NCI-H748 (cell line): ENCODE measurements around the gene PMM2.

Source experiments
- DNase-seq: peaks from one replicate; lab custom pipeline; 2025; ENCODE audit not compliant: unreplicated experiment; lab: John Stamatoyannopoulos, UW

Gene PMM2

DNA sequence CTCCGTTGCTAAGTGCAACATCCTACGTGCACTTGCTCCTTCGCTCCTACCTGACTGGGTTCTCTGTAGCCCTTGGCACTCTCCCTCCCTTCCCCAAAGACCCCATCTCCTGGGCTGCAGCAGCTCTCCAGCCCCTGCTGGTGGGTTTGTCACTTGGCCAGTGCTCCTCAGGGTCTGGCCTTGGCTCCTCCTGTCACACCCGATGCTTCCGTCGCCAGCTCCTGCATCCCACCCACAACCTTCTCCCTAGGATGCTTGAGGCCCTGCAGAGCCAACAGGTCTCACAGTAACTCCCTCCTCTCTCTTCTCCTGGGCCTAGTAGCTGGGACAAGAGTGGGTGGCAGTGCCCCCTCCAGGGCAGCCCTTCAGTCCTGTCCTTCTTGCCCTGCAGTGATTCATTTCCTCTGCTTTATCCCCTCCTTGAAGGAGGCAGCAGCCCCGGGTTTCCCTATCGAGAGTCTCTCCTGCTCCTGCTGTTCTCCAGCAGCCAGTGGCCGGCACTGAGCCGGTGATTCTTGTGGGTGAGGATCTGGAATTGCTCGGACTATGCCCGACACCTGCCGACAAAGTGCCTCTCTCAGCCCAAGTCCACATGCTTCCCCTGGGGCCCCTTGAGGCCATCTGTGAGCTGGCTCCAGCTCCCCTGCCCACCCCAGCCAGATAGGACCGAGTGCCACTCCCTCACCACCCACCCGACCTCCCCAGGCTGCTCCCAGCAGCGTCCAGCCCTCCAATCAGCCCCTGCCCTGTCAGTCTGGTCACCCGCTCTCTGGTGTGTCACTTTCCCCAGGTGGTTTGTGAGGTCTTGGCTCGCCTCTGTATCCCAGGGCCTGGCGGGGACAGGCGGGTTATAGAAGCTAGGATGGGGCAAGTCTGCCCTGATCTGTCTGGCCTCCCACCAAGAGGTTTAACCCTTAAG is 88.3 kb downstream of the PMM2 start:
- no peak for DNase-seq

- no peak for DNase-seq
Observed at GRCh38 chr16:8886593-8887430, 89.2 kb downstream of the PMM2 start.

- no peak for DNase-seq
Observed at GRCh38 chr16:8887431-8887765, 89.8 kb downstream of the PMM2 start.

GRCh38 chr16:8887952-8888560 is 90.4 kb downstream of the PMM2 start:
- DNase-seq, result no peak

DNA sequence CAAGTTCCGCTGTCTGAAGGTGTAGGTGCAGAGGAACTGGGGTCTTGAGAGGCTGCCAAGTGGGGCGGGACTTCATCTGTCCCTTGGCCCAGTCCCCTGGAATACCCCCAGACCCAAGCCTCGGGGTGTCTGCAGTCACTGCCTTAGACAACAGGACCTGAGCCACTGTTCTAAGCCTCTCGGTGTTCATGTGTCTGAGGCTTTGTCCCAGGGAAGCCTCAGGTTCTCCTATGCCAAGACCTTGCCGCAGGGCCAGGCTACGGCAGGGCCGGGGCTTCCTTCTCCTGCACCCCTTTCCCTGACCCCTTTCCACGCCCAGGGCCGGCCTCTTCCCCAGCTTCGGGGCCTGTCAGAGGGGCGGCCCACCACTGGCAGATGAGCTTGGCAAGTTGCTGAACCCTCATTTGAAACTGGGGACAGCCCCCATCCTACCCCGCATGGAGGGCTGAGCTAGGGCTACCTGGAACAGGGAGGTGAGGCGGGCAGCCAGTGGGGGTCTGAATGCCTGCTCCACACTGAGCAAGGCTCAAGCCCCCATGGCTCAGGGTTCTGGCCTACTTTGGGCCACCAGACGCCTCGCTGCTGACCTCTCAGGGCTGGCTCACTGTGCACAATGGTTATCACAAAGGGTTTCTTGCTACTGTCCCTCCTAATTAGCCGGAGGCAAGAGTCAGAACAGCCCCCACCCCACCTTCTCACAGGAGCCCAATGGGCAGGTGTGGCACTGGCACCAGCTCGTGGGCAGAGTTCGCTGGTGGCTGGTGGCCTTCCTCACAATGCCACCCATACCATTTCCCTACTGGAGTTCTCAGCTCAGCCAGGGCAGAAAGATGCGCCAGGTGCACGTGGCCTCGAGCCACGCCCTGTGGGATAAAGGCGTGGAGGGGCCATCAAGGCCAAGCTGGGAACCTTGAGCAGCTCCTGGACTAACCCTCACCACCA is 91.6 kb downstream of the PMM2 start:
- DNase-seq, result no peak

GRCh38 chr16:8889893-8890548 is 92.4 kb downstream of the PMM2 start:
- DNase-seq, result no peak

- no peak for DNase-seq
Observed at GRCh38 chr16:8890549-8890921, 92.9 kb downstream of the PMM2 start.

DNA sequence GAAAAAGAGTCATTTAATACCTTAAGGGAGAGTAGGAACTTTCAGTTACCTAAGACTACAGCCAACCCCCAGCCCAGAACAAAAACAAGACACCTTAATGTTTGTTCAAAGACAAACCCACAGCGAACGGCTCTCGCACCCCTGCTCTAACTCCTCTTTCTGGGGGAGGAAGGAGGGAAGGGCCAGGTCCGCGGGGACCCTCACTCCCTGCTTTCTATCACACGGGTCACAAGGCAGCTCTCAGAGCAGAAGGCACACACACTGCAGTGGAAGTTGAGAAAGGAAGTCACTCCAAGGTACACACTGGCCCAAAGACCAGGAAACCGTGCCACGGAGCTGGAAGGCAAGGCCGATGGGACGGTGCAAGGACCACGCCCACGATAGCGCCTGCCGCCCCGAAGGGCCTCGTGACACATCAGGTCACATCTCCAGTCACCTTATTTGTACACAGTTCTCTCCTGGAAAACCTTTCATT is 94.5 kb downstream of the PMM2 start:
- DNase-seq, result no peak

DNA sequence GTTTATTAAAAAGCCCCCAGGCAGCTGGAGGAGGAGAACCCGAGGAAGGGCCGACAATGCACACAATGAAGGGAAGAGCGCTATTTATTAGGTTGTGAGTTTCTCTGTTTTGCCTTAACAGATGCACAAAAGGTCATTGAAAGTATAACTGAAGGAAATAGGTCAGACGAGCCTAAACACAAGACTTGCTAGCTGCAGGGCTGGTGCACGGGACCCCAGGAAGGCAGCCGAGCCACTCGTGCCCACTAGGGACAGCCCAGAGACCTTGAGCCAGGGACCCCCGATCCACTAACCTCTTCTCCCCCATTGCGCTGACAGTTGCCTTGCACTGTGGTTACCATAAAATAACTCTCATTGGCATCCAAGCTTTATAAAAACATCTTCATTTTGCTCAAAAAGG is 95.8 kb downstream of the PMM2 start:
- DNase-seq, result no peak

- no peak for DNase-seq
Observed at GRCh38 chr16:8893976-8894690, 96.5 kb downstream of the PMM2 start.

DNA sequence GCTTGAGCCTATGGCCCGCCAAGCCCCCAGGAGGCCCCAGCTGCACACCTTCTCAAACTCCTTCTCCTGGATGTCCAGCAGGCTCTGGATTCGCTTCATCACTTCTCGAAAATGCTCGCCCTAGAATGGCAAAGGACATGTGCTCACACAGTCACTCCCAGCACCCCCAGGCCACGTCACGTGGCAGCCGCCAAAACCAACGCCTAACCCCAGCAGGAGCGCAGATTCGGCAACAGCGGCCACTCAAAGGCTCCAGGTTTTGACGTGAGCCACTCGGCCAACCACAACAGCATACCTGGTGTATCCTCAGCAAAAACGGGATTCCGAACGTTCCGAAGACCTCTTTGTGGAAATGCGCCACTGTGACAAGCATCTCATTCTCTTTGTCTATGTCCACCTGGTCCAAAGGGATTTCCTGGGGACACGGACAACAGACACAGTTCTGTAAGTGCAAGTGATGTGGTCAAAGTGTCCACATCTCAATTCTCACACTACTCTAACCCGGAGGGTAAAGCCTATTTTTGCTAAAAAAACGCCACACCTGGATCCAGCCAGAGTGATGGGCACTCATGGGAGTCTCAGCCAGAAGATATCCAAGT is 97.2 kb downstream of the PMM2 start:
- no peak for DNase-seq

DNA sequence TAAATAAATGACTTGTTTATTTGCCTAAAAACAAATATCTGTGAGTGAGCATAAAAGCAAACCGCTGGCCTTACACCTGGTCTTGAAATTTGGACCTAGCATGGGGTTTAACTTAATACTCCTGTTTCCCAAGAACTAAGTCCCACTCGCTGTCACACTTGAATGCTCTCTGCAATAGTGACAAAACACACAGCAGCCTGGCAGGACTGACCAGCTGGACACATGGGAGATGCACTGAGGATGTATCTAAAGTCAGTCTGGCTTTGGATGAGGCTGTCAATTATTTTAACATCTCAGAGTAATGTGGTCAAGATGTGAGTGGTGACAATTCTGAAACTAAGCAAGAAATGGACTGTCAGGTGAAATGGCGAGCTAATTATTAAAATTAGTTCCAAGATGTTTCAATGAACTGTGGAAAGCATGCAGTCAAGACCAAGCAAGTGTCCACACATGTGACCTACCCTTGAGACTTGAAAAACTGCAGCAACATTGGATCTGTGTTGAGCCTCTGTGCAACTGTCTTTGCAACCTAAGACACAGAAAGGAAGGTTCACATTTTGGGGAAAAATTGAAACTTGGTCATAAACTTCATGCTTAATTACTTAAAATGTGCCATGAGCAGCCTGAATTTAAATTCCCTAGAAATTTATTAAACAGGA is 101.2 kb downstream of the PMM2 start:
- DNase-seq, result no peak
